Measurements from ENCODE around the gene TOR4A.

Gene TOR4A

GRCh38 chr9:137265496-137266161, 11.9 kb upstream of the TOR4A start:
- TF ChIP-seq CTCF (IDR thresholded peaks at IDR 0.05; ENCODE audit: insufficient read depth, low read length, missing control alignments) = no peak
- ChIA-PET CTCF (interaction anchor here (1.0 to 1.8 kb wide), 5 partner anchors 10 to 269 kb away, joined by 3 to 9 read pairs (median 3); partner anchors contain the start of gene TOR4A), POLR2A (interaction anchor here (1.2 to 2.1 kb wide), 3 partner anchors 9 to 25 kb away, joined by 3 to 9 read pairs (median 4); partner anchors contain the start of gene TUBB4B)
- no peak for DNase-seq (ENCODE audit: low read depth, low spot score)
- no peak overlapping the region for H3K4me3 ChIP-seq (ENCODE audit: low read depth, low read length)

- TF ChIP-seq CTCF (IDR thresholded peaks at IDR 0.05; ENCODE audit: insufficient read depth, low read length, missing control alignments) = no peak
- POLR2A ChIA-PET = interaction anchor here (2.1 kb wide), 1 partner anchor 26 kb away, joined by 9 read pairs; the partner anchor contains the start of gene TUBB4B
- no peak overlapping the region for H3K4me3 ChIP-seq (ENCODE audit: low read depth, low read length)
- CTCF ChIA-PET = interaction anchor here (1.0 to 1.8 kb wide), 4 partner anchors 11 to 268 kb away, joined by 3 to 9 read pairs (median 4); partner anchors contain the start of gene TOR4A
- DNase-seq (ENCODE audit: low read depth, low spot score) = no peak
Measured at GRCh38 chr9:137266162-137266527, 11.4 kb upstream of the TOR4A start.

GRCh38 chr9:137266585-137267453, 10.7 kb upstream of the TOR4A start:
- no peak for DNase-seq (ENCODE audit: low read depth, low spot score)
- CTCF ChIA-PET = interaction anchor here (1.0 to 1.8 kb wide), 3 partner anchors 8 to 30 kb away, joined by 3 to 9 read pairs (median 3); partner anchors contain the start of gene TOR4A
- POLR2A ChIA-PET = interaction anchor here (2.1 kb wide), 1 partner anchor 26 kb away, joined by 9 read pairs; the partner anchor contains the start of gene TUBB4B
- TF ChIP-seq CTCF (IDR thresholded peaks at IDR 0.05; ENCODE audit: insufficient read depth, low read length, missing control alignments) = no peak
- H3K4me3 ChIP-seq (ENCODE audit: low read depth, low read length) = no peak overlapping the region

GRCh38 chr9:137267933-137268355, 9.6 kb upstream of the TOR4A start:
- CTCF ChIA-PET = interaction anchor here (1.0 to 1.4 kb wide), 2 partner anchors 9 to 10 kb away, joined by 3 read pairs; partner anchors contain the start of gene TOR4A
- H3K4me3 ChIP-seq (ENCODE audit: low read depth, low read length) = no peak overlapping the region
- POLR2A ChIA-PET = interaction anchor here (2.1 kb wide), 1 partner anchor 27 kb away, joined by 9 read pairs; the partner anchor contains the start of gene TUBB4B
- no peak for DNase-seq (ENCODE audit: low read depth, low spot score)
- TF ChIP-seq CTCF (IDR thresholded peaks at IDR 0.05; ENCODE audit: insufficient read depth, low read length, missing control alignments) = no peak

- CTCF ChIA-PET = interaction anchor here (1.1 kb wide), 1 partner anchor 14 kb away, joined by 3 read pairs; no protein-coding TSS in a partner anchor
- no peak overlapping the region for H3K4me3 ChIP-seq (ENCODE audit: low read depth, low read length)
- no peak for DNase-seq (ENCODE audit: low read depth, low spot score)
- POLR2A ChIA-PET = no interaction called here
- TF ChIP-seq CTCF (IDR thresholded peaks at IDR 0.05; ENCODE audit: insufficient read depth, low read length, missing control alignments) = no peak
Measured at GRCh38 chr9:137268538-137269201, 8.9 kb upstream of the TOR4A start.
